ENCODE measurements around the gene PARS2.

Gene PARS2

GRCh38 chr1:54772951-54773350 is 8.6 kb upstream of the PARS2 start:
- no peak for TF ChIP-seq CTCF (IDR thresholded peaks at IDR 0.05; ENCODE audit: low read depth, low read length, missing control alignments)
- DNase-seq (ENCODE audit: extremely low read depth, low read depth), result no peak
- no peak overlapping the region for H3K4me3 ChIP-seq (replicated peaks; ENCODE audit: low read depth, low read length)

- no peak overlapping the region for H3K4me3 ChIP-seq (replicated peaks; ENCODE audit: low read depth, low read length)
- no peak for TF ChIP-seq CTCF (IDR thresholded peaks at IDR 0.05; ENCODE audit: low read depth, low read length, missing control alignments)
- DNase-seq (ENCODE audit: extremely low read depth, low read depth), result no peak
Observed at GRCh38 chr1:54768093-54768492, 3.8 kb upstream of the PARS2 start.

GRCh38 chr1:54767526-54767925 is 3.2 kb upstream of the PARS2 start:
- H3K4me3 ChIP-seq (replicated peaks; ENCODE audit: low read depth, low read length), result no peak overlapping the region
- no peak for DNase-seq (ENCODE audit: extremely low read depth, low read depth)
- TF ChIP-seq CTCF (IDR thresholded peaks at IDR 0.05; ENCODE audit: low read depth, low read length, missing control alignments), result no peak

GRCh38 chr1:54766726-54767125 is 2.4 kb upstream of the PARS2 start:
- H3K4me3 ChIP-seq (replicated peaks; ENCODE audit: low read depth, low read length), result no peak overlapping the region
- DNase-seq (ENCODE audit: extremely low read depth, low read depth), result no peak
- no peak for TF ChIP-seq CTCF (IDR thresholded peaks at IDR 0.05; ENCODE audit: low read depth, low read length, missing control alignments)

- peak overlapping the region; percentile 79 for H3K4me3 ChIP-seq (replicated peaks; ENCODE audit: low read depth, low read length)
- no peak for DNase-seq (ENCODE audit: extremely low read depth, low read depth)
- TF ChIP-seq CTCF (IDR thresholded peaks at IDR 0.05; ENCODE audit: low read depth, low read length, missing control alignments), result no peak
Observed at GRCh38 chr1:54764922-54765561, 719 bp upstream of the PARS2 start.

GRCh38 chr1:54763816-54764132 is 549 bp downstream of the PARS2 start:
- no peak for TF ChIP-seq CTCF (IDR thresholded peaks at IDR 0.05; ENCODE audit: low read depth, low read length, missing control alignments)
- DNase-seq (ENCODE audit: extremely low read depth, low read depth), result no peak
- H3K4me3 ChIP-seq (replicated peaks; ENCODE audit: low read depth, low read length), result peak overlapping the region; percentile 79

Data from HFF-Myc (cell line).